Aorta (tissue), 5 donors: ENCODE data around the gene PARD3. TPM values are rescaled to one million over a fixed set of nuclear protein-coding genes. Genes with fewer than 3 reads are reported as not detected.

Experiments
- ATAC-seq: fragments of 200-7000 bp; cut with Tn5 transposase; one replicate; pipeline ENCODE4 v1.9.1; 2022; ENCODE audit warnings: moderate library complexity; ENCODE audit not compliant: low FRiP score
- DNase-seq, 2 donors: peaks; one replicate each; pipeline ENCODE4 v3.0.0-alpha.2; 2020
- H3K27ac ChIP-seq, 2 donors: one replicate each; pipeline ENCODE4 v1.5.1; 2013; ENCODE audit warnings: low read length in 2 of 2, mild to moderate bottlenecking in 2 of 2, moderate library complexity in 2 of 2, control low read depth in 1 of 2, inconsistent platforms in 1 of 2, low read depth in 1 of 2
- H3K27me3 ChIP-seq, 2 donors: one replicate each; pipeline ENCODE4 v1.6.1; 2013; ENCODE audit warnings: control low read depth in 1 of 2, low read length in 1 of 2, mild to moderate bottlenecking in 1 of 2, moderate library complexity in 1 of 2; ENCODE audit not compliant: insufficient read depth in 2 of 2, control insufficient read depth in 1 of 2
- H3K36me3 ChIP-seq, 2 donors: one replicate each; pipeline ENCODE4 v1.6.1; 2013; ENCODE audit warnings: control low read depth in 1 of 2, low read length in 1 of 2, mild to moderate bottlenecking in 1 of 2; ENCODE audit not compliant: insufficient read depth in 2 of 2, control insufficient read depth in 1 of 2
- H3K4me1 ChIP-seq, 2 donors: one replicate each; pipeline ENCODE4 v1.6.1; 2013; ENCODE audit warnings: low read length in 2 of 2, control low read depth in 1 of 2, mild to moderate bottlenecking in 1 of 2, moderate library complexity in 1 of 2; ENCODE audit not compliant: insufficient read depth in 2 of 2, control insufficient read depth in 1 of 2
- H3K4me3 ChIP-seq, 2 donors: one replicate each; pipeline ENCODE4 v1.5.1; 2013; ENCODE audit warnings: low read length in 2 of 2, control low read depth in 1 of 2, mild to moderate bottlenecking in 1 of 2
- H3K9me3 ChIP-seq: one replicate; pipeline ENCODE4 v1.6.1; 2013; ENCODE audit warnings: mild to moderate bottlenecking, low read length; ENCODE audit not compliant: control insufficient read depth
- WGBS, 2 donors: extraction: QIAGEN DNeasy Blood & Tissue Kit; methylation state at CpG; one replicate each; pipeline ENCODE4 v1.1.7; 2013; 5-methylcytosine and 5-hydroxymethylcytosine counted together
- intact Hi-C, 2 donors: fragments of 100-400 bp; cut with DNase I; formaldehyde crosslinking; loops; one replicate each; pipeline versions ENCODE4 v1.14.2 to v1.15.0; 2022
- polyA plus RNA-seq, 2 donors: library from polyadenylated mRNA; stranded (reverse); fragments of 200-250 nt; gene quantifications; one replicate each; pipeline ENCODE4 v1.2.3, GENCODE V29; 2013
- total RNA-seq, 2 donors: library from RNA; stranded (reverse); fragmentation: NEBNext Ultra II Directional; extraction: Animal tissue kit (Norgen Biotek cat#: 25700); gene quantifications; one replicate each; pipeline ENCODE4 v1.2.1, GENCODE V29; 2021
- donor health status: healthy with polysubstance abuse.
- donor health status: Bipolar disorder and iron deficiency.
- donor health status: DM: no; HTN: no; CAD: no.
- donor health status: DM: no; HTN: no; CAD: no.
- donor health status: DM: yes; HTN: yes; CAD: no.

PARD3 gene
- total and polyA plus RNA-seq, 4 donors = 6.4 to 33.0 (median 28.7) TPM

DNA sequence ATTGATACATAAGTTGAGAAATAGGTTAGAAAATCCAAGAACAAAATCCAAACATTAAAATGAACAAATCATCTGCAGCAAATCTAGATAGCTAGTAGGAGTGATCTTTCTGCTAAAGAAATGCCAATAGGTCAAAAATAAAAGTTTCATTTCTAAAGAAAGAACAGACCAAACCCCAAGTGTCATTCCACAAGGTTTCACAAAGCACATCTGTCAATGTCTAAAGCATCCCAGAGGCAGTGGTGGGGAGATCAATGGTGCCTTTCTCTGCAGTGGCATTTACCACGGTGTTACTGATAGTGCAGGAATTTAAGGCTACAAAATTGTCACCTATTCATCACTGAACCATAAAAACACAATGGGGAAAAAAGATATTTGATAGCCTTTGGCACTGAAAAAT, 147.9 kb downstream of the PARD3 start:
- Histone ChIP-seq H3K4me3 (no peak overlapping the region), H3K36me3 (no peaks in the 10 kb centered on the region), H3K4me1 (no peaks in the 10 kb centered on the region), H3K27me3 (no peaks in the 10 kb centered on the region), H3K27ac (no peak overlapping the region), H3K9me3 (no peaks in the 10 kb centered on the region)
- no peak for ATAC-seq
- intact Hi-C loops = loop anchor here (5.0 to 10.0 kb wide), 3 partner anchors 148 to 548 kb away; partner anchors contain the start of gene PARD3 (in 1 of the 2)
- 53 to 59% methylated on average over 1 of the region's 1 CpG for WGBS, 2 donors
- DNase-seq = no peak

GRCh38 chr10:34666008-34666704, 148.9 kb downstream of the PARD3 start:
- H3K4me1 ChIP-seq = no peaks in the 10 kb centered on the region
- intact Hi-C loops = loop anchor here (5.0 to 10.0 kb wide), 3 partner anchors 149 to 549 kb away; partner anchors contain the start of gene PARD3 (in 1 of the 2)
- no peaks in the 10 kb centered on the region for H3K9me3 ChIP-seq
- 18% methylated on average over 6 of the region's 6 CpGs for WGBS, 2 donors
- no peaks in the 10 kb centered on the region for H3K27me3 ChIP-seq
- no peak overlapping the region for H3K27ac ChIP-seq
- DNase-seq = no peak
- peak; percentile 88 for ATAC-seq
- H3K36me3 ChIP-seq = no peaks in the 10 kb centered on the region
- no peak overlapping the region for H3K4me3 ChIP-seq

- Histone ChIP-seq H3K27ac (no peak overlapping the region), H3K4me3 (no peak overlapping the region), H3K9me3 (no peaks in the 10 kb centered on the region), H3K36me3 (no peaks in the 10 kb centered on the region), H3K27me3 (no peaks in the 10 kb centered on the region), H3K4me1 (no peaks in the 10 kb centered on the region)
- 93 to 100% methylated on average over 1 of the region's 1 CpG for WGBS, 2 donors
- DNase-seq (no peak), ATAC-seq (no peak)
- intact Hi-C loops = loop anchor here (5.0 to 10.0 kb wide), 4 partner anchors 150 to 550 kb away; partner anchors contain the start of gene PARD3 (in 2 of the 2)
These were observed 150.4 kb downstream of the PARD3 start for GRCh38 chr10:34664706-34665105.

- H3K9me3 ChIP-seq = no peaks in the 10 kb centered on the region
- DNase-seq (no peak), ATAC-seq (no peak)
- intact Hi-C loops = loop anchor here (5.0 to 10.0 kb wide), 3 partner anchors 153 to 553 kb away; partner anchors contain the start of gene PARD3 (in 2 of the 2)
- 90 to 94% methylated on average over 2 of the region's 2 CpGs for WGBS, 2 donors
- H3K4me1 ChIP-seq = no peaks in the 10 kb centered on the region
- H3K27me3 ChIP-seq = no peaks in the 10 kb centered on the region
- H3K36me3 ChIP-seq = no peaks in the 10 kb centered on the region
- H3K27ac ChIP-seq = no peak overlapping the region
- H3K4me3 ChIP-seq = no peak overlapping the region
These were observed 153.5 kb downstream of the PARD3 start for GRCh38 chr10:34661580-34661979.

DNA sequence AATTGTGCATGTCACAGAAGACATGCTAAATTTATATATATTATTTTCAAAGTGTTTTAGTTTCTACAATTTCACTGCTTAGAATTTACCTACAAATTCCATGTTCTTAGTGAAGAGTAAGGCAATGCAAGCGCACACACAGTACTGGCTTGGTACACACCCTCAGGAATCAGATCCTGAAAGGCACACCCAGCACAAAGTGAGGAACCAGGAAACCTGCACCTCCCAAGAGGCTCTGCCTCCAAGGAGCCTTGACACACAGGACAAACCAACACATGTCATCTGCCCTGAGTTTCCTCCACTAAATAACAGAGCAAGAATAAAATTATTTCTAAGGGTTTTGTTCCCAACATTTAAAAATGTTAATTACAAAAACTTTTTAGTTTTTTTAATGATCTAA, 156.2 kb downstream of the PARD3 start:
- intact Hi-C loops = no loop called here
- Histone ChIP-seq H3K27me3 (no peaks in the 10 kb centered on the region), H3K4me1 (no peaks in the 10 kb centered on the region), H3K9me3 (no peaks in the 10 kb centered on the region), H3K36me3 (no peaks in the 10 kb centered on the region), H3K27ac (no peak overlapping the region), H3K4me3 (no peak overlapping the region)
- DNase-seq (no peak), ATAC-seq (no peak)
- 94 to 95% methylated on average over 1 of the region's 1 CpG for WGBS, 2 donors

DNA sequence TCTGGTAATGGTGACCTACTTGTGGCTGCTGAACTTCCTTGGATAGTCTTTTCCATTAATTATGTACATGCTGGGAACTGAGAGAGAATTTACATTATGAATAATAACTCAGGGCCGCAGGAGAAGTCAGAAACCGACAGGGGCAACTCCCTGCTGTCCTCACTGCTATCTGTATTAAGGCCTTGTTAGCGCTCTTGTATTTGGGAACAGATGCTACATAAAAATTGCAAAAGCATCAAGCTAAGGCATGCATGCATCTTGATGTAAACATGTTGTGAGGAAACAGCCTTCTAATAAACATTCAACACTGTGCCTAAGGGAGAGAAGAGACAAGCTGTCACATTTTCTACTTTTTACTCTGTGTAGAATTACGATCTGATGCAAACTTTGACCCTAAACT, 158.4 kb downstream of the PARD3 start:
- no peak overlapping the region for H3K27ac ChIP-seq
- no peaks in the 10 kb centered on the region for H3K27me3 ChIP-seq
- DNase-seq (no peak), ATAC-seq (no peak)
- H3K4me3 ChIP-seq = no peak overlapping the region
- 89 to 92% methylated on average over 4 of the region's 4 CpGs for WGBS, 2 donors
- no peaks in the 10 kb centered on the region for H3K4me1 ChIP-seq
- H3K9me3 ChIP-seq = no peaks in the 10 kb centered on the region
- no peaks in the 10 kb centered on the region for H3K36me3 ChIP-seq
- intact Hi-C loops = no loop called here

- WGBS, 2 donors = 42 to 43% methylated on average over 6 of the region's 6 CpGs
- intact Hi-C loops = no loop called here
- H3K4me1 ChIP-seq = no peaks in the 10 kb centered on the region
- DNase-seq (no peak), ATAC-seq (no peak)
- no peaks in the 10 kb centered on the region for H3K36me3 ChIP-seq
- no peak overlapping the region for H3K4me3 ChIP-seq
- no peaks in the 10 kb centered on the region for H3K27me3 ChIP-seq
- H3K9me3 ChIP-seq = no peaks in the 10 kb centered on the region
- no peak overlapping the region for H3K27ac ChIP-seq
These were observed 159.6 kb downstream of the PARD3 start for GRCh38 chr10:34655286-34656170.

GRCh38 chr10:34654211-34654610, 160.9 kb downstream of the PARD3 start:
- intact Hi-C loops = no loop called here
- H3K4me3 ChIP-seq = no peak overlapping the region
- no peaks in the 10 kb centered on the region for H3K36me3 ChIP-seq
- H3K4me1 ChIP-seq = no peaks in the 10 kb centered on the region
- 83 to 85% methylated on average over 3 of the region's 3 CpGs for WGBS, 2 donors
- H3K9me3 ChIP-seq = no peaks in the 10 kb centered on the region
- ATAC-seq (no peak), DNase-seq (no peak)
- H3K27ac ChIP-seq = no peak overlapping the region
- H3K27me3 ChIP-seq = no peaks in the 10 kb centered on the region
